PFSK-1 (cell line): ENCODE measurements around the gene CEP112.

Source experiments
- FOXP2 ChIP-seq: optimal IDR thresholded peaks from 2 replicates; pipeline ENCODE3; 2011; ENCODE audit warnings: borderline replicate concordance, control low read depth, inconsistent platforms; ENCODE audit not compliant: insufficient read depth; ENCODE audit errors: extremely low read length, extremely low read depth
- POLR2AphosphoS5 ChIP-seq: IDR thresholded peaks from 2 replicates; pipeline ENCODE4 v1.6.1; 2012; ENCODE audit warnings: low read depth, mild to moderate bottlenecking, control low read depth, low read length, moderate library complexity
- REST ChIP-seq, 2 experiments: IDR thresholded peaks; 2 replicates each; pipeline versions ENCODE4 v1.6.1 to v1.8.0; 2011 to 2012; ENCODE audit warnings: low read depth in 2 of 2, low read length in 2 of 2, control low read depth in 1 of 2, inconsistent platforms in 1 of 2, mild to moderate bottlenecking in 1 of 2, moderate library complexity in 1 of 2; ENCODE audit not compliant: insufficient read depth in 1 of 2
- SIN3A ChIP-seq: IDR thresholded peaks from 2 replicates; pipeline ENCODE4 v1.6.1; 2012; ENCODE audit warnings: mild to moderate bottlenecking, low read length, moderate library complexity, borderline replicate concordance; ENCODE audit not compliant: insufficient read depth
- TAF1 ChIP-seq: IDR thresholded peaks from 2 replicates; pipeline ENCODE4 v1.6.1; 2012; ENCODE audit warnings: low read length, control low read depth, borderline replicate concordance; ENCODE audit not compliant: insufficient read depth

The CEP112 gene

GRCh38 chr17:65865715-65866425, 326.1 kb downstream of the CEP112 start:
- no peak for TF ChIP-seq REST (IDR thresholded peaks at IDR 0.05; ENCODE audit: insufficient read depth in 1 of 2, low read depth in 2 of 2, low read length in 2 of 2)

- no peak for TF ChIP-seq FOXP2
Measured at GRCh38 chr17:65864394-65864793, 327.5 kb downstream of the CEP112 start.

GRCh38 chr17:65857718-65858117, 334.2 kb downstream of the CEP112 start:
- no peak for TF ChIP-seq FOXP2
- no peak for TF ChIP-seq SIN3A
- no peak for TF ChIP-seq REST (IDR thresholded peaks at IDR 0.05; ENCODE audit: insufficient read depth in 1 of 2, low read depth in 2 of 2, low read length in 2 of 2)
- no peak for TF ChIP-seq TAF1
- TF ChIP-seq POLR2AphosphoS5: no peak

- TF ChIP-seq SIN3A (no peak), REST (IDR thresholded peaks at IDR 0.05; ENCODE audit: insufficient read depth in 1 of 2, low read depth in 2 of 2, low read length in 2 of 2) (no peak), FOXP2 (no peak), POLR2AphosphoS5 (no peak)
Measured at GRCh38 chr17:65856865-65857264, 335.1 kb downstream of the CEP112 start.

GRCh38 chr17:65855675-65856074, 336.3 kb downstream of the CEP112 start:
- TF ChIP-seq SIN3A: no peak
- TF ChIP-seq FOXP2: no peak
- no peak for TF ChIP-seq REST (IDR thresholded peaks at IDR 0.05; ENCODE audit: insufficient read depth in 1 of 2, low read depth in 2 of 2, low read length in 2 of 2)
- no peak for TF ChIP-seq POLR2AphosphoS5
- no peak for TF ChIP-seq TAF1
